ELF-1 (cell line): ENCODE measurements around the gene TNIP1.

Source experiments
- DNase-seq: peaks from one replicate; pipeline ENCODE4 v3.0.0-alpha.2; 2016; ENCODE audit warnings: low read depth, low spot score

The TNIP1 gene

GRCh38 chr5:151080613-151081430 is at the start of gene TNIP1:
Gene TNIP1 (minus strand): TSS chr5:151081034. CDS start chr5:151065095, 15,939 bp downstream.
- DNase-seq: peak; percentile 91

GRCh38 chr5:151130235-151130921 is 49.5 kb upstream of the TNIP1 start:
- DNase-seq: no peak

- no peak for DNase-seq
Measured at GRCh38 chr5:151128817-151129216, 48.0 kb upstream of the TNIP1 start.

GRCh38 chr5:151127926-151128325 is 47.1 kb upstream of the TNIP1 start:
- no peak for DNase-seq

GRCh38 chr5:151126199-151126645 is 45.4 kb upstream of the TNIP1 start:
- peak; percentile 86 for DNase-seq

- DNase-seq: no peak
Measured at GRCh38 chr5:151125421-151125820, 44.6 kb upstream of the TNIP1 start.

- no peak for DNase-seq
Measured at GRCh38 chr5:151123897-151124751, 43.3 kb upstream of the TNIP1 start.

- DNase-seq: no peak
Measured at GRCh38 chr5:151122828-151123227, 42.0 kb upstream of the TNIP1 start.

- DNase-seq: no peak
Measured at GRCh38 chr5:151121665-151122064, 40.8 kb upstream of the TNIP1 start.

- no peak for DNase-seq
Measured at GRCh38 chr5:151121095-151121494, 40.3 kb upstream of the TNIP1 start.

GRCh38 chr5:151118913-151119575 is 38.2 kb upstream of the TNIP1 start:
- DNase-seq: no peak

- DNase-seq: peak; percentile 78
Measured at GRCh38 chr5:151115272-151115905, 34.6 kb upstream of the TNIP1 start.

- DNase-seq: no peak
Measured at GRCh38 chr5:151113651-151114050, 32.8 kb upstream of the TNIP1 start.

GRCh38 chr5:151110992-151111391 is 30.2 kb upstream of the TNIP1 start:
- DNase-seq: no peak

GRCh38 chr5:151110122-151110681 is 29.4 kb upstream of the TNIP1 start:
- no peak for DNase-seq

- DNase-seq: no peak
Measured at GRCh38 chr5:151108566-151108965, 27.7 kb upstream of the TNIP1 start.

- DNase-seq: no peak
Measured at GRCh38 chr5:151107738-151108520, 27.1 kb upstream of the TNIP1 start.

GRCh38 chr5:151107084-151107483 is 26.2 kb upstream of the TNIP1 start:
- DNase-seq: no peak

GRCh38 chr5:151106509-151106908 is 25.7 kb upstream of the TNIP1 start:
- DNase-seq: no peak

- DNase-seq: no peak
Measured at GRCh38 chr5:151106043-151106442, 25.2 kb upstream of the TNIP1 start.
